BE2C (cell line): ENCODE data around the gene PPP2R2B.
A peak's percentile ranks its signal among the peaks of the same experiment; 100 is the strongest.

Source experiments
- DNase-seq: peaks from one replicate; pipeline ENCODE4 v3.0.0-alpha.2; 2020
- H3K27me3 ChIP-seq: fragments of 250-450 bp; sonication (Bioruptor Pico); 2 replicates; pipeline ENCODE4 v1.5.1; 2020; ENCODE audit warnings: mild to moderate bottlenecking
- H3K36me3 ChIP-seq: fragments of 250-450 bp; sonication (Bioruptor Pico); 2 replicates; pipeline ENCODE4 v1.5.1; 2020; ENCODE audit warnings: mild to moderate bottlenecking
- H3K4me1 ChIP-seq: fragments of 250-450 bp; sonication (Bioruptor Pico); 2 replicates; pipeline ENCODE4 v1.5.1; 2020
- H3K4me3 ChIP-seq: 2 replicates; pipeline ENCODE4 v1.5.1; 2011; ENCODE audit warnings: low read depth, low read length
- H3K9me3 ChIP-seq: fragments of 250-450 bp; sonication (Bioruptor Pico); 2 replicates; pipeline ENCODE4 v1.5.1; 2020
- CTCF ChIP-seq: IDR thresholded peaks from 2 replicates; pipeline ENCODE4 v1.5.1; 2012; ENCODE audit warnings: mild to moderate bottlenecking, low read depth, low read length

Gene PPP2R2B

GRCh38 chr5:146595088-146595487, 283.5 kb downstream of the PPP2R2B start:
- H3K4me1 ChIP-seq, result no peaks in the 10 kb centered on the region
- no peak overlapping the region for H3K4me3 ChIP-seq
- H3K27me3 ChIP-seq, result no peaks in the 10 kb centered on the region
- peaks cover 4% of the 10 kb centered on the region for H3K36me3 ChIP-seq
- no peaks in the 10 kb centered on the region for H3K9me3 ChIP-seq
- 0 out of 2 replicates have a peak, but pooled peaks have one; percentile 3 for TF ChIP-seq CTCF
- DNase-seq, result no peak

GRCh38 chr5:146592352-146592751, 286.2 kb downstream of the PPP2R2B start:
- no peak for DNase-seq
- Histone ChIP-seq H3K4me3 (no peak overlapping the region), H3K36me3 (no peaks in the 10 kb centered on the region), H3K4me1 (peaks cover 12% of the 10 kb centered on the region), H3K27me3 (no peaks in the 10 kb centered on the region), H3K9me3 (no peaks in the 10 kb centered on the region)
- TF ChIP-seq CTCF, result no peak

- Histone ChIP-seq H3K9me3 (no peaks in the 10 kb centered on the region), H3K36me3 (no peaks in the 10 kb centered on the region), H3K27me3 (no peaks in the 10 kb centered on the region), H3K4me1 (peaks cover 12% of the 10 kb centered on the region), H3K4me3 (no peak overlapping the region)
- no peak for TF ChIP-seq CTCF
- no peak for DNase-seq
Observed at GRCh38 chr5:146589028-146589345, 289.6 kb downstream of the PPP2R2B start.

- no peak for DNase-seq
- no peak for TF ChIP-seq CTCF
- H3K4me3 ChIP-seq, result no peak overlapping the region
- no peaks in the 10 kb centered on the region for H3K9me3 ChIP-seq
- H3K4me1 ChIP-seq, result peaks cover 12% of the 10 kb centered on the region
- H3K36me3 ChIP-seq, result no peaks in the 10 kb centered on the region
- H3K27me3 ChIP-seq, result no peaks in the 10 kb centered on the region
Observed at GRCh38 chr5:146588331-146589027, 290.1 kb downstream of the PPP2R2B start.

GRCh38 chr5:146586752-146587151, 291.8 kb downstream of the PPP2R2B start:
- no peak for DNase-seq
- Histone ChIP-seq H3K36me3 (no peaks in the 10 kb centered on the region), H3K4me3 (no peak overlapping the region), H3K4me1 (peaks cover 12% of the 10 kb centered on the region), H3K27me3 (no peaks in the 10 kb centered on the region), H3K9me3 (no peaks in the 10 kb centered on the region; the same call in 1 of the 2 replicates)
- no peak for TF ChIP-seq CTCF

- Histone ChIP-seq H3K9me3 (no peaks in the 10 kb centered on the region; the same call in 1 of the 2 replicates), H3K4me1 (peaks cover 12% of the 10 kb centered on the region), H3K4me3 (no peak overlapping the region), H3K27me3 (no peaks in the 10 kb centered on the region), H3K36me3 (no peaks in the 10 kb centered on the region)
- no peak for DNase-seq
- no peak for TF ChIP-seq CTCF
Observed at GRCh38 chr5:146584750-146585149, 293.8 kb downstream of the PPP2R2B start.
